BJ (cell line): ENCODE results near the gene TRAPPC12. TPM values are rescaled to one million over a fixed set of nuclear protein-coding genes. Genes with fewer than 3 reads are reported as not detected.

Experiments
- CTCF ChIA-PET: fragments of 350-600 bp; formaldehyde crosslinking; extraction: SDS; loops from one replicate; lab custom pipeline; 2021; ENCODE audit warnings: antibody characterized with exemption, inconsistent platforms; lab: Yijun Ruan, JAX
- POLR2A ChIA-PET: fragments of 300-600 bp; sonication (Branson Sonifier 250); formaldehyde crosslinking; extraction: SDS; loops from one replicate; lab custom pipeline; 2021; ENCODE audit warnings: antibody characterized with exemption; lab: Charles Lee
- DNase-seq: peaks from one replicate; pipeline ENCODE4 v3.0.0-alpha.2; 2011; ENCODE audit warnings: low read depth
- H3K27me3 ChIP-seq: 2 replicates; pipeline ENCODE4 v1.6.0; 2011; ENCODE audit warnings: low read length; ENCODE audit not compliant: control insufficient read depth, insufficient read depth
- H3K36me3 ChIP-seq: 2 replicates; pipeline ENCODE4 v1.5.1; 2011; ENCODE audit warnings: low read length; ENCODE audit not compliant: control insufficient read depth, insufficient read depth
- H3K4me3 ChIP-seq: 2 replicates; pipeline ENCODE4 v1.5.1; 2011; ENCODE audit warnings: low read depth, mild to moderate bottlenecking, control low read depth, low read length
- CTCF ChIP-seq: IDR thresholded peaks from 2 replicates; pipeline ENCODE4 v1.5.1; 2011; ENCODE audit warnings: low read depth, mild to moderate bottlenecking, control low read depth, inconsistent platforms, low read length, moderate library complexity; ENCODE audit not compliant: insufficient read depth
- polyA plus RNA-seq: library from polyadenylated mRNA; depleted of rRNA; stranded (reverse); fragments of >200 nt; gene quantifications from 2 replicates; pipeline ENCODE4 v1.2.3, GENCODE V29; 2011

TRAPPC12 gene
- polyA plus RNA-seq, 1 experiment = 57.8 TPM

- no peak for DNase-seq
- no peak for TF ChIP-seq CTCF
- Histone ChIP-seq H3K36me3 (peaks cover 8% of the 10 kb centered on the region), H3K27me3 (no peaks in the 10 kb centered on the region), H3K4me3 (no peak overlapping the region)
- POLR2A ChIA-PET = no interaction called here
- CTCF ChIA-PET = interaction anchor here (1.3 to 2.5 kb wide), 3 partner anchors 9 to 19 kb away, joined by 4 to 32 read pairs (median 5); no protein-coding TSS in a partner anchor
These were observed 53.3 kb downstream of the TRAPPC12 start for GRCh38 chr2:3432693-3433338.

- POLR2A ChIA-PET = no interaction called here
- Histone ChIP-seq H3K4me3 (no peak overlapping the region), H3K27me3 (no peaks in the 10 kb centered on the region), H3K36me3 (peaks cover 8% of the 10 kb centered on the region)
- no peak for DNase-seq
- CTCF ChIA-PET = interaction anchor here (0.7 to 2.5 kb wide), 4 partner anchors 9 to 140 kb away, joined by 3 to 32 read pairs (median 4); no protein-coding TSS in a partner anchor
- no peak for TF ChIP-seq CTCF
These were observed 53.8 kb downstream of the TRAPPC12 start for GRCh38 chr2:3433339-3433699.

- TF ChIP-seq CTCF = no peak
- Histone ChIP-seq H3K27me3 (no peaks in the 10 kb centered on the region), H3K4me3 (no peak overlapping the region), H3K36me3 (peaks cover 7% of the 10 kb centered on the region)
- DNase-seq = no peak
- ChIA-PET CTCF (interaction anchor here (0.7 to 2.5 kb wide), 6 partner anchors 9 to 141 kb away, joined by 3 to 32 read pairs (median 4); no protein-coding TSS in a partner anchor), POLR2A (no interaction called here)
These were observed 54.4 kb downstream of the TRAPPC12 start for GRCh38 chr2:3433776-3434400.

GRCh38 chr2:3434654-3435053 is 55.2 kb downstream of the TRAPPC12 start:
- H3K36me3 ChIP-seq = peaks cover 6% of the 10 kb centered on the region
- POLR2A ChIA-PET = no interaction called here
- no peak for DNase-seq
- no peak for TF ChIP-seq CTCF
- CTCF ChIA-PET = interaction anchor here (1.4 to 2.5 kb wide), 3 partner anchors 9 to 14 kb away, joined by 3 to 32 read pairs (median 5); no protein-coding TSS in a partner anchor
- no peaks in the 10 kb centered on the region for H3K27me3 ChIP-seq
- no peak overlapping the region for H3K4me3 ChIP-seq

GRCh38 chr2:3435445-3435844 is 56.0 kb downstream of the TRAPPC12 start:
- TF ChIP-seq CTCF = no peak
- Histone ChIP-seq H3K4me3 (no peak overlapping the region), H3K36me3 (peaks cover 6% of the 10 kb centered on the region), H3K27me3 (no peaks in the 10 kb centered on the region)
- no peak for DNase-seq
- POLR2A ChIA-PET = no interaction called here
- CTCF ChIA-PET = no interaction called here
